Activated CD8-positive, alpha-beta T cell treated with anti-CD3 and anti-CD28 coated beads for 36 hours (primary cell): Measurements from ENCODE around the gene AGPAT4. TPM values are rescaled to one million over a fixed set of nuclear protein-coding genes. Genes with fewer than 3 reads are reported as not detected.
A peak's percentile ranks its signal among the peaks of the same experiment; 100 is the strongest.

Source experiments
- ATAC-seq: fragments of 200-7000 bp; cut with Tn5 transposase; one replicate; pipeline ENCODE4 v1.10.0; 2021; ENCODE audit warnings: mild to moderate bottlenecking, moderate library complexity
- CTCF ChIA-PET: fragments of 350-600 bp; sonication (Branson Sonifier 250); formaldehyde crosslinking; loops from one replicate; lab custom pipeline; 2021; ENCODE audit warnings: antibody characterized with exemption; lab: Charles Lee
- POLR2A ChIA-PET: fragments of 350-600 bp; sonication (Branson Sonifier 250); formaldehyde crosslinking; loops from one replicate; lab custom pipeline; 2021; ENCODE audit warnings: antibody characterized with exemption; lab: Charles Lee
- DNase-seq: peaks from one replicate; pipeline ENCODE4 v3.0.0-alpha.2; 2020
- H3K27ac Mint-ChIP-seq: one replicate; pipeline ENCODE4 v1.8.0; 2021; ENCODE audit warnings: mild to moderate bottlenecking, mixed read lengths
- H3K27me3 Mint-ChIP-seq: one replicate; pipeline ENCODE4 v1.8.0; 2021; ENCODE audit warnings: mixed read lengths
- H3K36me3 Mint-ChIP-seq: one replicate; pipeline ENCODE4 v1.8.0; 2021; ENCODE audit warnings: low read depth, mixed read lengths
- H3K4me1 Mint-ChIP-seq: one replicate; pipeline ENCODE4 v1.8.0; 2021; ENCODE audit warnings: low read depth, mixed read lengths
- H3K4me3 Mint-ChIP-seq: one replicate; pipeline ENCODE4 v1.8.0; 2021; ENCODE audit warnings: mild to moderate bottlenecking, moderate library complexity, mixed read lengths
- H3K9me3 Mint-ChIP-seq: one replicate; pipeline ENCODE4 v1.8.0; 2021; ENCODE audit warnings: mixed read lengths
- CTCF ChIP-seq: fragments of 200-600 bp; IDR thresholded peaks from one replicate; pipeline ENCODE4 v1.8.0; 2022; ENCODE audit warnings: antibody characterized with exemption, mild to moderate bottlenecking
- intact Hi-C: fragments of 100-400 bp; cut with micrococcal nuclease; formaldehyde crosslinking; loops from one replicate; pipeline ENCODE4 v1.10.0; 2022
- total RNA-seq, 2 experiments: library from RNA; stranded (reverse); gene quantifications; one replicate each; pipeline ENCODE4 v1.2.3, GENCODE V29; 2021

AGPAT4 gene
- total RNA-seq, 2 experiments from 2014 or later, result 3.5 to 4.7 TPM

GRCh38 chr6:161191671-161192070 is 82.2 kb downstream of the AGPAT4 start:
- H3K4me1 Mint-ChIP-seq, result peaks cover 2% of the 10 kb centered on the region
- intact Hi-C loops, result no loop called here
- peaks cover 8% of the 10 kb centered on the region for H3K9me3 Mint-ChIP-seq
- no peak overlapping the region for H3K27ac Mint-ChIP-seq
- DNase-seq (no peak), ATAC-seq (no peak)
- H3K27me3 Mint-ChIP-seq, result no peaks in the 10 kb centered on the region
- no peak for TF ChIP-seq CTCF
- H3K36me3 Mint-ChIP-seq, result peaks cover 4% of the 10 kb centered on the region
- no peak overlapping the region for H3K4me3 Mint-ChIP-seq
- ChIA-PET POLR2A (no interaction called here), CTCF (no interaction called here)

- no peak for DNase-seq
- Mint-ChIP-seq H3K4me1 (peaks cover 8% of the 10 kb centered on the region), H3K9me3 (peaks cover 8% of the 10 kb centered on the region), H3K27me3 (no peaks in the 10 kb centered on the region), H3K27ac (no peak overlapping the region), H3K36me3 (peaks cover 4% of the 10 kb centered on the region), H3K4me3 (no peak overlapping the region)
- ChIA-PET POLR2A (interaction anchor here (0.5 kb wide), 1 partner anchor 108 kb away, joined by 3 read pairs; no protein-coding TSS in a partner anchor), CTCF (no interaction called here)
- no peak for ATAC-seq
- no peak for TF ChIP-seq CTCF
- intact Hi-C loops, result no loop called here
Observed at GRCh38 chr6:161191007-161191406, 82.9 kb downstream of the AGPAT4 start.

GRCh38 chr6:161189891-161190290 is 84.0 kb downstream of the AGPAT4 start:
- H3K36me3 Mint-ChIP-seq, result peaks cover 4% of the 10 kb centered on the region
- CTCF ChIA-PET, result no interaction called here
- ATAC-seq, result no peak

GRCh38 chr6:161188547-161189465 is 85.1 kb downstream of the AGPAT4 start:
- H3K36me3 Mint-ChIP-seq, result peaks cover 4% of the 10 kb centered on the region
- intact Hi-C loops, result no loop called here
- no peak overlapping the region for H3K27ac Mint-ChIP-seq
- TF ChIP-seq CTCF, result no peak
- peaks cover 8% of the 10 kb centered on the region for H3K9me3 Mint-ChIP-seq
- no peak overlapping the region for H3K4me3 Mint-ChIP-seq
- no peak for DNase-seq
- ChIA-PET CTCF (no interaction called here), POLR2A (no interaction called here)
- H3K27me3 Mint-ChIP-seq, result no peaks in the 10 kb centered on the region
- no peak for ATAC-seq
- H3K4me1 Mint-ChIP-seq, result peaks cover 8% of the 10 kb centered on the region

More at GRCh38 chr6:161189891-161190290, 84.0 kb downstream of the AGPAT4 start:
- Mint-ChIP-seq H3K4me1 (peaks cover 8% of the 10 kb centered on the region), H3K4me3 (no peak overlapping the region), H3K27me3 (no peaks in the 10 kb centered on the region), H3K27ac (no peak overlapping the region), H3K9me3 (peaks cover 8% of the 10 kb centered on the region)
- POLR2A ChIA-PET, result no interaction called here
- TF ChIP-seq CTCF, result no peak
- intact Hi-C loops, result no loop called here
- DNase-seq, result no peak

- TF ChIP-seq CTCF, result no peak
- no peaks in the 10 kb centered on the region for H3K27me3 Mint-ChIP-seq
- H3K4me1 Mint-ChIP-seq, result peaks cover 8% of the 10 kb centered on the region
- no peaks in the 10 kb centered on the region for H3K36me3 Mint-ChIP-seq
- H3K27ac Mint-ChIP-seq, result no peak overlapping the region
- ATAC-seq, result no peak
- peak; percentile 12 for DNase-seq
- no peaks in the 10 kb centered on the region for H3K9me3 Mint-ChIP-seq
- H3K4me3 Mint-ChIP-seq, result no peak overlapping the region
- CTCF ChIA-PET, result no interaction called here
- intact Hi-C loops, result no loop called here
- POLR2A ChIA-PET, result no interaction called here
Observed at GRCh38 chr6:161186173-161186769, 87.6 kb downstream of the AGPAT4 start.
